ENCODE data around the gene TSG101.

TSG101 gene

DNA sequence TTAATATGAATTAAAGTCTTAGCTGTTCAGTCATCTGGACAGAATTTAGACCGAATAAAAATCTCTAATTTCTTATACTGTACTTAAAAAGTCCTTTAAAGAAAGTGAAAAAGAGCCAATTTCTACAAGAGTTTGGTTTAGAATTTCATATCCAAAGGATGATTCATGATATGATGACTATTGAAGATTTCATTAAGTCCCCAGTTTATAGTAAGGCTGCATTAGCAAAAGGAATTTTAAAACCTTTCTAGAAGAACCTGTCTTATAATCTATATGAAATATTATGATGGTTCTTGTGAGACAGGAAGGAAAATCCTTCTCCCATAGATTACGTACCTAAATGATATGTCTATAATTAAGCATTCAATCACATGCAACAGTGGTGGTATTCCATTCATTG lies 34.8 kb downstream of the TSG101 start:
- no peak for FAIRE-seq

- no peak for FAIRE-seq
These were observed 35.8 kb downstream of the TSG101 start for GRCh38 chr11:18490736-18491485.

GRCh38 chr11:18490319-18490718 lies 36.4 kb downstream of the TSG101 start:
- no peak for FAIRE-seq

DNA sequence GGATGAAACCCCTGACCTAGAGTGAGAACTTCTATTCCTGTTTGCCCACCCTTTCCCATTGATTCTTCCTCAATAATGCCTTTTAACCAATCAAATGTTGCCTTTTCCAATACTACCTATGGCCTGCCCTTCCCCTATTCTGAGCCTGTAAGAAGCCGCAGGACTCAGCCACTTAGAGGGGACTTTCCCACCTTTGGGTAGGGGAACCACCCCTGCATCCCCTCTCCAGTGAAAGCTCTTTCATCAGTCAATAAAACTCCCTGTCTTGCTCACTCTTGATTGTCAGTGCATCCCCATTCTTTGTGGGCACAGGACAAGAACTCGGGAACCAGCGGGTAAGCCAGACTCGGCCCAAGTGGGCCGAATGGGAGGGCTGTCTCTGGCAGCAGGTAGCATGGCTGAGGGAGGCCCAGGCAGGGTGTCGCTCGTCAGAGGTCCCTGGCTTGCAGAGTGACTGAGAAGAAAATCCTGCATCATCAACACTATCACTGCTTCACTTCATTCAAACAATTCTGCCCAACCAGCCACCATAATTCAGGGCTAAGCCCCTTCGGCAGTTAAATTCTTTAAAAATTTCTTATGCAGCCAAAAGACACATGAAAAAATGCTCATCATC lies 40.7 kb downstream of the TSG101 start:
- FAIRE-seq: no peak

DNA sequence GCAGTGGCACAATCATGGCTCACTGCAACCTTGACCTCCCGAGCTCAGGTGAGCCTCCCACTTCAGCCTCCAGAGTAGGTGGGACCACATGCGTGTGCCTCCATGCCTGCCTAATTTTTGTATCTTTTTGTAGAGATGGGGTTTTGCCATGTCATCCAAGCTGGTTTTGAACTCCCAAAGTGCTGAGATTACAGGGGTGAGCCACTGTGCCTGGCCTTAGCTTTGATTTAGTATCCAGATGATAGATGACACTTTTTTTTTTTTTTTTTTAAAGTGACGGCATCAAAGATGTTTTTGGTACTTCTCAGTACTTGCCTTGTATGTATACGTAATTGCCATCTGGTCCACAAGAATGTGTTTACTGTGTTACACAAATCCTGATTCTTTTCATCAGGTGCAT lies 47.7 kb downstream of the TSG101 start:
- no peak for FAIRE-seq

DNA sequence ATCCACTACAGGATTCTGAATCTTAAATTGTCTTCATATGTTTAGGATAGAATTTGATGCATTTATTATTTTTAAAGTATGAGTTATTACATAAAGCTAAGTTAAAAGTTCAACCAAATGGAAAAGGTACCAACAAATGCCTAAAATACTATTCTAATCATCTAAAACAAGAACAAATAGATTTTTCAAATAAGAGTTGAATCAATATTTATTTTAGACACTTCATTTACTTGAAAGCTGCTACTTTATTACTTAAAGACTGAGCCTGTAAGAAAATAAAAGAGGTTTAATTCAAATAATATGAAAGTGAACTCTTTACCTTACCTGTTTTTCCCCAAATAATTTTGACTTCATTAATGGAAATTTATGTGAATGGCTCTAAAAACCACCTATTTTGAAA lies 54.2 kb downstream of the TSG101 start:
- FAIRE-seq: no peak

DNA sequence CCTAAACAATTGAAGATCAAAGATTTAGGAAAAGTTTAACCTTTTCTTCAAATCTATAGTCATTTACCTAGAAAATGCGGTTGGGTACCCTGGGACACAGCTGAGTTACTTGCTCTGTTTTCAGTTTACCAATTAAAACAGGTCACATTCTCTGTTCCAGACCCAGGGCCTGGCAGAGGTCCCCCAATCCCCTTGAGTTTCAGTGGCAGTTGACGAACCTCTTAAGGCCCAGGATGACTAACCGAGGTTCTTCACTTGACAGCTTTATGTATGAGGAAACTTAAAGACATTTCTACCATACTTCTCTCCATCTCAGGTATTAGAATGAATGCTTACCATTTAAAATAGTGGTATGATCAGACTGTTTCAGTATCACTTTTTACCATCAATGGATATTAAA lies 54.7 kb downstream of the TSG101 start:
- FAIRE-seq: no peak

DNA sequence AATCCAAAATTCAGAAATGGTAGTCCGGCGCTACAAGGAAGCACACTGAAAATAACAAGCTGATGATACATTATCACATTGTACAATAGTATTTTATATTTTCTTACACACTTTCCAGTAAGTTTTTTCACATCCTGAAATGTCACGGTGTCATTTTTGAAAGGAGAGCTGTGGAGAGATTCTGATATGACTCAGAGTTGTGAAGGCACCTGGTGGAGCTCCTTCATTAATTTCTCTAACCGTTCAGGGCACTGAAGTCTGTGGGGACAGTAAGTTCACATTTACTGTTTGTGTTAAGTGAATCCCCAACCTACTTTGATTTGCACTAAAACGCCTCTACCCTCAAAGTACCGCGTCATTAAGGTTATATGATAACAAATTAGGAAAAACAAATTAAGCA lies 57.8 kb downstream of the TSG101 start:
- no peak for FAIRE-seq

DNA sequence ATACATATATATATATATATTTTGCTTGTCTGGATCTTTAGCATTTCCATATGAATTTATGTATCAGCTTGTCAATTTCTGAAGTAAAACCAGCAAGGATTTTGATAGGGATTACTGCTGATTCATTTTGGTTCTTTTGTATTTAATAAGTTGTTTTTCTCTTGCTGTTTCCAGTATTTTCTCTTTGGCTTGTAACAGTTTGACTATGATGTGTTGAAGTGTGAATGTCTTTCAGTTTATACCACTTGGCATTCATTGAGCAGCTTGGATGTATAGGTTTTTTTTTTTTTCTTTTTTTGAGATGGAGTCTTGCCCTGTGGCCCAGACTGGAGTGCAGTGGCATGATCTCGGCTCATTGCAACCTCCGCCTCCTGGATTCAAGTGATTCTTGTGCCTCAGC lies 58.7 kb downstream of the TSG101 start:
- no peak for FAIRE-seq

DNA sequence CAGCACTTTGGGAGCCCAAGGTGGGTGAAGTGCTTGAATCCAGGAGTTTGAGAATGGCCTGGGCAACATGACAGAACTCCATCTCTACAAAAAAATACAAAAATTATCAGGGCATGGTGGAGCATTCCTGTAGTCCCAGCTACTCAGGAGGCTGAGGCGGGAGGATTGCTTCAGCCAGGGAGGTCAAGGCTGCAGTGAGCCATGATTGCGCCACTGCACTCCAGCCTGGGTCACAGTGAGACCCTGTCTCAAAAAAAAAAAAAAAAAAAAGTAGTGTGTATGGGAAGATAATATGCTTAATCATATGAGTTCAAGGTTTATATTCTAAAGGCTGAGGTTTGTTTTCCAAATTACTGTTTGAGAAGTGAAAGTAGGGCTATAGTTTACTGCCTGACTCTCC lies 60.3 kb downstream of the TSG101 start:
- FAIRE-seq: no peak

DNA sequence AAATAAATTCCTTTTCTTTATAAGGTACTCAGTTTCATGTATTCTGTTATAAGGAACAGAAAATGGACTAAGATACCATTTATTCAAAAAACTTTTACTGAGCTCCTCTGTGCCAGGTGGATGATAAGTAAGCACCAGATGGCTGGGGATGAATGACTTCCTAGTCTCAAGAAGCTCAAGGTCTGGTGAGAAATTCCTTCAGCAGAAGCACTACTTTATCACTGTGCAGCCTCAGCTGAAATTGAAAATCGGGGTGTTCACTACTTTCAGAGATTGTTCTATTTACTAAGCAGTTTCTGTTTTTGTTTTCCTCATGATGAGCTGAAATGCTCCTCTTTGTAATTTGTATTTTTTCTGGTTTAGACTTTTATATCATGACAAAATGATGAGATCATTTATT lies 63.3 kb downstream of the TSG101 start:
- no peak for FAIRE-seq

DNA sequence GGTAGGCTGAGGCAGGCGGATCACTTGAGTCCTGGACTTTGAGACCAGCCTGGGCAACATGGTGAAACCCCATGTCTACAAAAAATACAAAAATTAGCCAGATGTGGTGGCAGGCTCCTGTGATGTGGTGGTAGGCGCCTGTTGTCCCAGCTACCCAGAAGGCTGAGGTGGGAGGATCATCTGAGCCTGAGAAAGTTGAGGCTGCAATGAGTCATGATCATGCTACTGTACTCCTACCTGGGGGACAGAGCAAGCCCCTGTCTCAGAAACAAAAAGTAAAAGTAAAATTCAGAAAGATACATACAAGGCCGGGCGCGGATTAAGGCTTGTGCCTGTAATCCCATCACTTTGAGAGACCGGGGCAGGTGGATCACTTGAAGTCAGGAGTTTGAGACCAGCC lies 64.8 kb downstream of the TSG101 start:
- FAIRE-seq: no peak

GRCh38 chr11:18459634-18460033 lies 67.1 kb downstream of the TSG101 start:
- FAIRE-seq: no peak

GRCh38 chr11:18457450-18457849 lies 69.3 kb downstream of the TSG101 start:
- FAIRE-seq: no peak

- FAIRE-seq: no peak
These were observed 70.9 kb downstream of the TSG101 start, which contains the start of gene LDHAL6A for GRCh38 chr11:18455686-18456372. LDHAL6A (plus strand) TSS chr11:18455856; CDS start chr11:18456681, 825 bp downstream.

DNA sequence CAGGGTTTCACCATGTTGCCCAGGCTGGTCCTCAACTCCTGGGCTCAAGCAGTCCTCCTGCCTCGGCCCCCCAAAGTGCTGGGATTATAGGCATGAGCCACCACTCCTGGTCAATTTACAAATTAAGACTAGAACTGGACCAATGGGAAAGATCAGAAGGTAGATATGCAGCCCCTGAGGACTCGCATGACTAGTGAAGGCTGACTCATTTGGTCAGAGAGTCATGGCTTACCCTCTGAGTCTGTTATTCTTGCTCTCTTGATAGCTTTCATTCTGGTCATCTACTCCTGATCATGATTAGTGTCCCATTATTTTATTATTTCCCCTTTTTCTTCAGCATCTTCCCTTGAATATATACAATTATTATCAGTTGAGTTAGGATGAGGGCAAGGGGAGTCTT lies 73.8 kb downstream of the TSG101 start:
- FAIRE-seq: no peak

- no peak for FAIRE-seq
These were observed 77.5 kb downstream of the TSG101 start for GRCh38 chr11:18449251-18449650.

DNA sequence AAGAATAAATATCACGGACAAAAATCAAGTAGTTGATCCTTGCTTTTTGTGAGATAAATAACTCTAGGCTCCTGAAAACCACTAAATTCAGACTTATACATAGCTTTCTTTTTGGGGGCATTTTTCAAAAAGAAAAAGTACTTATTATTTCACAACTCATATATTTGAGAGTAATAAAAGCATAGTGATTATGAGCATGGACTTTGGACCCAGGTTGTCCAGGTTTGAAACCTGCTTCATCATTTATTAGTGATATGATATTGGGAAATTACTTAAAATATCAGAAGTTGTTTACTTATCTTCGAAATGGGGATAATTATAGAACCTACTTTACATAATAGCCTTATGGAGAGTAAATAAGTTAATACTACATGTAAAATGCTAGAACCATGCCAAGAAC lies 88.1 kb downstream of the TSG101 start:
- no peak for FAIRE-seq
